Astrocyte (in vitro differentiated cells and primary cell): Measurements from ENCODE around the gene DOCK3. TPM values are rescaled to one million over a fixed set of nuclear protein-coding genes. Genes with fewer than 3 reads are reported as not detected.

Experiments used
- DNase-seq: peaks from one replicate; pipeline ENCODE4 v3.0.0-alpha.2; 2010; ENCODE audit warnings: low read depth
- FAIRE-seq: peaks from 2 replicates; lab custom pipeline; 2011; peaks lifted over from hg19 to GRCh38; lab: Jason Lieb, UNC
- H2AFZ ChIP-seq: 2 replicates; pipeline ENCODE4 v1.6.0; 2012; ENCODE audit warnings: low read depth, low read length, inconsistent platforms
- H3K27ac ChIP-seq: 2 replicates; pipeline ENCODE4 v1.5.1; 2011; ENCODE audit warnings: low read depth, low read length, inconsistent platforms
- H3K27me3 ChIP-seq: 2 replicates; pipeline ENCODE4 v1.6.0; 2011; ENCODE audit warnings: low read length, inconsistent platforms; ENCODE audit not compliant: insufficient read depth
- H3K36me3 ChIP-seq: 2 replicates; pipeline ENCODE4 v1.5.1; 2011; ENCODE audit warnings: low read length, inconsistent platforms; ENCODE audit not compliant: insufficient read depth
- H3K4me1 ChIP-seq: 2 replicates; pipeline ENCODE4 v1.5.1; 2011; ENCODE audit warnings: low read length, inconsistent platforms; ENCODE audit not compliant: insufficient read depth
- H3K4me2 ChIP-seq: 2 replicates; pipeline ENCODE4 v1.6.0; 2012; ENCODE audit warnings: low read length, inconsistent platforms
- H3K4me3 ChIP-seq: 2 replicates; pipeline ENCODE4 v1.5.1; 2011; ENCODE audit warnings: low read depth, mild to moderate bottlenecking, low read length, inconsistent platforms; ENCODE audit not compliant: insufficient read depth
- H3K79me2 ChIP-seq: 2 replicates; pipeline ENCODE4 v1.6.0; 2012; ENCODE audit warnings: mild to moderate bottlenecking, low read length, inconsistent platforms; ENCODE audit not compliant: insufficient read depth
- H3K9ac ChIP-seq: 2 replicates; pipeline ENCODE4 v1.6.0; 2012; ENCODE audit warnings: mild to moderate bottlenecking, low read length, inconsistent platforms
- H3K9me3 ChIP-seq: 2 replicates; pipeline ENCODE4 v1.5.1; 2012; ENCODE audit warnings: low read depth, mild to moderate bottlenecking, low read length, inconsistent platforms; ENCODE audit not compliant: insufficient read depth
- H4K20me1 ChIP-seq: 2 replicates; pipeline ENCODE4 v1.6.0; 2012; ENCODE audit warnings: low read length, inconsistent platforms; ENCODE audit not compliant: insufficient read depth
- H3K27ac Mint-ChIP-seq: one replicate; pipeline ENCODE4 v1.8.0; 2021; ENCODE audit warnings: mild to moderate bottlenecking, mixed read lengths; ENCODE audit not compliant: unreplicated experiment
- H3K27me3 Mint-ChIP-seq: one replicate; pipeline ENCODE4 v1.8.0; 2021; ENCODE audit warnings: low read depth, mixed read lengths; ENCODE audit not compliant: unreplicated experiment
- H3K36me3 Mint-ChIP-seq: one replicate; pipeline ENCODE4 v1.8.0; 2021; ENCODE audit warnings: low read depth, mixed read lengths; ENCODE audit not compliant: unreplicated experiment
- H3K4me1 Mint-ChIP-seq: one replicate; pipeline ENCODE4 v1.8.0; 2021; ENCODE audit warnings: low read depth, mixed read lengths; ENCODE audit not compliant: unreplicated experiment
- H3K4me3 Mint-ChIP-seq: one replicate; pipeline ENCODE4 v1.8.0; 2021; ENCODE audit warnings: mild to moderate bottlenecking, moderate library complexity, mixed read lengths; ENCODE audit not compliant: unreplicated experiment
- H3K9me3 Mint-ChIP-seq: one replicate; pipeline ENCODE4 v1.8.0; 2021; ENCODE audit warnings: mild to moderate bottlenecking, mixed read lengths; ENCODE audit not compliant: unreplicated experiment
- CTCF ChIP-seq: IDR thresholded peaks from 2 replicates; pipeline ENCODE4 v1.5.1; 2011; ENCODE audit warnings: low read depth, mild to moderate bottlenecking, inconsistent platforms, low read length, moderate library complexity; ENCODE audit not compliant: insufficient read depth
- EZH2 ChIP-seq: IDR thresholded peaks from 2 replicates; pipeline ENCODE4 v1.6.1; 2012; ENCODE audit warnings: mild to moderate bottlenecking, low read length, inconsistent platforms; ENCODE audit not compliant: insufficient read depth
- total RNA-seq: library from RNA; stranded (reverse); gene quantifications from 2 replicates; pipeline ENCODE4 v1.2.1, GENCODE V29; 2021

Gene DOCK3
- total RNA-seq, 1 donor from 2014 or later, result 3.3 TPM

- Mint-ChIP-seq H3K4me1 (peaks cover 9% of the 10 kb centered on the region), H3K36me3 (peaks cover 2% of the 10 kb centered on the region), H3K27me3 (peaks cover 23% of the 10 kb centered on the region), H3K9me3 (peaks cover 2% of the 10 kb centered on the region), H3K27ac (no peak overlapping the region), H3K4me3 (no peak overlapping the region)
- TF ChIP-seq CTCF, result no peak
- no peak for TF ChIP-seq EZH2
- Histone ChIP-seq H3K27ac (no peak overlapping the region), H3K36me3 (no peaks in the 10 kb centered on the region), H3K9ac (no peak overlapping the region), H2AFZ (no peak overlapping the region), H3K27me3 (no peaks in the 10 kb centered on the region), H4K20me1 (no peaks in the 10 kb centered on the region), H3K9me3 (no peaks in the 10 kb centered on the region), H3K4me2 (no peak overlapping the region), H3K4me3 (no peak overlapping the region), H3K79me2 (no peaks in the 10 kb centered on the region), H3K4me1 (peaks cover 5% of the 10 kb centered on the region)
- FAIRE-seq (no peak), DNase-seq (no peak)
Observed at GRCh38 chr3:50651445-50651844, 23.3 kb upstream of the DOCK3 start.

- H3K4me1 Mint-ChIP-seq, result peaks cover 9% of the 10 kb centered on the region
- Histone ChIP-seq H3K9ac (no peak overlapping the region), H3K36me3 (no peaks in the 10 kb centered on the region), H3K79me2 (no peaks in the 10 kb centered on the region), H3K4me1 (peaks cover 5% of the 10 kb centered on the region), H3K9me3 (no peaks in the 10 kb centered on the region), H3K4me2 (no peak overlapping the region), H3K27me3 (no peaks in the 10 kb centered on the region), H4K20me1 (no peaks in the 10 kb centered on the region), H3K27ac (no peak overlapping the region), H3K4me3 (no peak overlapping the region), H2AFZ (no peak overlapping the region)
- no peaks in the 10 kb centered on the region for H3K36me3 Mint-ChIP-seq
- FAIRE-seq (no peak), DNase-seq (no peak)
- H3K4me3 Mint-ChIP-seq, result no peak overlapping the region
- no peak overlapping the region for H3K27ac Mint-ChIP-seq
- H3K27me3 Mint-ChIP-seq, result peaks cover 27% of the 10 kb centered on the region
- TF ChIP-seq EZH2, result no peak
- TF ChIP-seq CTCF, result no peak
- peaks cover 2% of the 10 kb centered on the region for H3K9me3 Mint-ChIP-seq
Observed at GRCh38 chr3:50651920-50652529, 22.7 kb upstream of the DOCK3 start.

GRCh38 chr3:50652709-50653108 lies 22.0 kb upstream of the DOCK3 start:
- no peak overlapping the region for H3K27ac Mint-ChIP-seq
- H3K9ac ChIP-seq, result no peak overlapping the region
- no peaks in the 10 kb centered on the region for H3K27me3 ChIP-seq
- no peak overlapping the region for H3K27ac ChIP-seq
- FAIRE-seq (no peak), DNase-seq (no peak)
- no peaks in the 10 kb centered on the region for H3K9me3 Mint-ChIP-seq
- no peaks in the 10 kb centered on the region for H3K9me3 ChIP-seq
- no peaks in the 10 kb centered on the region for H3K36me3 Mint-ChIP-seq
- peaks cover 5% of the 10 kb centered on the region for H3K4me1 ChIP-seq
- H3K4me3 Mint-ChIP-seq, result no peak overlapping the region
- no peaks in the 10 kb centered on the region for H3K79me2 ChIP-seq
- no peak overlapping the region for H3K4me3 ChIP-seq
- peaks cover 9% of the 10 kb centered on the region for H3K4me1 Mint-ChIP-seq
- no peaks in the 10 kb centered on the region for H4K20me1 ChIP-seq
- H3K27me3 Mint-ChIP-seq, result peaks cover 30% of the 10 kb centered on the region
- H3K36me3 ChIP-seq, result no peaks in the 10 kb centered on the region
- no peak overlapping the region for H2AFZ ChIP-seq
- H3K4me2 ChIP-seq, result no peak overlapping the region
- TF ChIP-seq CTCF (peak; percentile 4), EZH2 (no peak)
